GM20431 (cell line): ENCODE data around the gene OXSR1.
"Not testable (repeated sequence)": the region's sequence is repeated elsewhere in the genome, so short reads cannot be mapped to it uniquely, and the experiment has no call there.

ENCODE experiments used
- in situ Hi-C: fragments of 300-500 bp; cut with MseI, MboI; formaldehyde crosslinking; loops from one replicate; pipeline ENCODE4 v1.15.0; 2020; ENCODE audit warnings: low sequenced_read_pairs; ENCODE audit not compliant: unreplicated experiment

OXSR1 gene

DNA sequence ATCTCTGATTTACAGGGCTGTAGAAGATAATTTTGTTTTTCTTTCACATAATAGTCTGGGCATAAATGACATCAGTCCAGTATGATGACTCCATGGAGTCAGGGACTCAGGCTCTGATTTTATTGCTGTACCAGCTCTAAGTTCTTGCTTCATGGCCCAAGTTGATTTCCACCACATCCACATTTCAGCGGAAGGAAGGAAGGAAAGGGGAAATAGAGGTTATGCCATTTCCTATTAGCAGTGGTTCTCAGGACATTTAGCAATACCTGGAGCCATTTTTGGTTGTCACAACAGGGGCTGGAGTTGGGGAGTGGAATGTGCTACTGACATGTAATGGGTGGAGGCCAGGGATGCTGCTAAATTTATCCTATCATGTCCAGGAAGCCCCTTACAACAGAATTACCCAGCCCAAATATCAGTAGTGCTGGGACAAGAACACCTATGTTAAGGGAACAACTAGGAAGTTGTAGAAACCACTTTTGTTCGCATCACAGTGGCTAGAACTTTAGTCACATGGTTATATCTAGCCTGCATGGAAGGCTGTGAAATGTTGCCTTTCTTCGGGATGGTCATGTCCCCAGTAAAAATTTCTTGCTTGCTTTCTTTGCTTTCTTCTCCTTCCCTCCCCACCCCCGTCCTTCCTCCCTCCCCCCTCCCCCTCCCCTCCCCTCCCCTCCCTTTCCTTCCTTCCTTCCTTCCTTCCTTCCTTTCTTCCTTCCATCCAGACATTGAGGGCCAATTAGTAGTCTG lies 42.1 kb downstream of the OXSR1 start:
- in situ Hi-C loops: no loop called here

DNA sequence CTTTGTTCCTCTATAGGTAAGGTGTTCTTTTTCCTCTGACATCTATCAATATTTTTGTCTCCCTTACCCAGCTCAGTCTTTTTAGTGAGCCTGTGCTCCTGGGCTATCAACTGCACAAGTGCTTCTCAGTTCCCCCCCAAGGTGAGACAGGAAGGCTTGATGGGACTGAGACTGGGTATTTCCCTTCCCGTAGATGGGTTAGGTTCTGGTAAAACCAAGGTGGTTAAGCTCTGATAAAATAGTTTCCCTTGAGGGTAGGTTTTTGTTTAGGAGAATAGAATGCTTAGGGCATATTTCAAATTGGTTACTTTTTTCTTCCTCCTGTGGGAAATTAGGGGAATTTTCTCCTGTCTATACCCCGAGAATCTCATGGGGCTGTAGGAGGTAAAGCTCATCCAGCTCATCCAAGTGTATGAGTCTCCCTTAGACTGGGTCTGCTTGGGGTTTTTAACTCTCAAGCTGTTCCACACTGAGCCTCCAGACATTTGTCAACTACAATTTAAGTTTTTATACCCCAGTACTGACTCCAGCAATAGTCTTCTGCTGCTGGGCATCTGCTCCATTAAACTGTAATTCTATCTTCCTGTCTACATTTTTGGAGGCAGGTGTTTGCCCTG lies 44.9 kb downstream of the OXSR1 start:
- in situ Hi-C loops: no loop called here

DNA sequence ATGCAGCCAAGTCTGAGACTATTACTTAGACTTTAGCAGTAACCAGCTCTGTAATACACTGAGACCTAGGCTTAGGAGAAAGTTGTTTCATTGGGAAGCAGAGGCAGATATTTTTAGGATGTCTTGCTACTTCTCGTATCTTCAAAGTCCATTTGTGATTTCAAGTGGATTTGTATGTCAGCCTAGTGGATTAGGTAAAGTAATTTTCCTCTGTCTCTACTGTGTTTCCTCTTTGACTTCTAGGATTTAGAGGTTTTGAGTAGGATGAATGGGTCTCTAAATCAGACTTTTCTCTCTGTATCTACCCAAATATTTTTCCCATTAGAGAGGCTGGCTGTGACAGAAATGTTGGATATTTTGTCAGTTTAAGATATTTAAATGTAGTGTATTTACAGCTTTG lies 46.8 kb downstream of the OXSR1 start:
- in situ Hi-C loops: no loop called here

DNA sequence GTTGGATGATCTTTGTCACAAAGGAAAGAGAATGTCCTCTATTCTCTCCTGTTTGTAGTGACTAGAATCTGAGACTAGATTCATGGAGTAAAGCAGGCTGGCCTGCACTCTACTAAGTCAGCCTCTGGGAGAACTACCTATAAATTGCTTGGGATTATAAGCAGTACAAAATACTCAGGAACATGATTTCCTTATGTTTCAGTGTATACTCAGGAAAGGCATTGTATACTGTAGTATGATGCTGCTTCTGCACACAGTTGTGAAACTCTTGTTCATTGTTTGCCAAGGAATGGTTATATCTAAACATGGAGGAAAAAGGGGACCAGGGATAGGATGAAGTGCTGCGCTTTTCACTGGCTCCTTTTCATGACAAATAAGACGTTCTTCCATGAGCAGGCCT lies 49.2 kb downstream of the OXSR1 start:
- in situ Hi-C loops: no loop called here

DNA sequence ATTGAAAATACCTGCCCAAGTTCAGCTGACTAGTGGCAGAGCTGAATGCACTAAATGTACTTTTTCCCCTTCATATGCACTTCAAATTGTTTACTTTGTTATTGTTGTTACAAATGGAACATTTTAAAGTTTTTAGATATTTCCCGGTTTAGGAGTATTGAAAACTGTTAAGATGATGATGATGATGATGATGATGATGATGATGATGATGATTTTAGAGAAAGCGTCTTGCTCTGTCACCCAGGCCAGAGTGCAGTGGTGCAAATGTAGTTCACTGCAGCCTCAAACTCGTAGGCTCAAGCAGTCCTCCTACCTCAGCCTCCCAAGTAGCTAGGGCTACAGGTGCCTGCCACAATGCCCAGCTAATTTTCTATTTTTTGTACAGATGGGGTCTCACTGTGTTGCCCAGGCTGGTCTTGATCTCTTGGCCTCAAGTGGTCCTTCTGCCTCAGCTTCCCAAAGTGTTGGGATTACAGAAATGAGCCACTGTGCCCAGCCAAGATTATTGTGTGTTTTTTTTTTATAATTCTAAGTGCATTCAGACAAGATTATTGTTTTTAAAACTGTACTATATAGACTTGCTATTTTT lies 54.4 kb downstream of the OXSR1 start:
- in situ Hi-C loops: no loop called here

DNA sequence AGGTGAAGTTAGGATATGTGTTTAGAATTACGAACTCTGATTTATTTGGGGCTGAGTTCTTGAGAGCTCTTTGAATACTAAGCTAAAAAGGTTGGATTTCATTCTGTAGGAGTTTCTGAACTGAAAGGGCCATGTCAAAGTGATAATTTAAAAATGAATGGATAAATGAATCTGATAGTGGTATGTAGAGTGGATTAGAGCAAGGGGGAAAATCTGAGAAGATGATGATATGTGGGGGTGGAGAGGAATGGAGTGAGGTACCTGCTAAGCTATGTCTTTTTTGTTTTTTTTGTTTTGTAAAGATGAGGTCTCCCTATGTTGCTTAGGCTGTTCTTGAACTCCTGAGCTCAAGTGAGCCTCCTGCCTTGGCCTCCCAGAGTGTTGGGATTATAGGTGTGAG lies 55.7 kb downstream of the OXSR1 start:
- in situ Hi-C loops: no loop called here

DNA sequence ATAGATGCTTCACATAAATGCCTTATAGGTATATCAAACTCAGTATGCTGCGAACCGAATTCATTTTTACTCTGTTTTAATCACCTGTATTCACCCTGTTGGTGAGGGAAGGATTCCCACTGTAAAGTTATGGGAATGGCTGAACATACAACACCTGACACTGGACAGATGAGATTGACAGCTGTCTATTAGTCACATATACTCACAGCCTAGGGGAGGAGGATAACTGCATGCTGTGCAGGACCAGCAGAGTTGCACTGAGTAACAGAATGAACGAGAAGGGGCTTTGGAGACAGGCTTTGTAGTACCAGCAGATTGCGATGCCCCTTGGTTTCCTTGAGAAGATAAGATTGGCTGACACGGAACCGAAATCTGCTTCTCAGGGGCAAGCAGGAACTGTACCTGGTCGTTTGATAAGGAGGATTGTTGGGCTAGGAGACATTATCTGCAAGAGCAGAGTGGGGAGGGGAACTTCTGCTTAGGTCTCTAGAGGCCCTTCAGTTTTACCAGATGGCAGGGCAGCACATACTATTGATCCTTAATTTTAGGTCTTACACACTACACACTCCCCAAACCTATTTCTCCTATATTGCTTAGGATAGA lies 56.8 kb downstream of the OXSR1 start:
- in situ Hi-C loops: no loop called here

DNA sequence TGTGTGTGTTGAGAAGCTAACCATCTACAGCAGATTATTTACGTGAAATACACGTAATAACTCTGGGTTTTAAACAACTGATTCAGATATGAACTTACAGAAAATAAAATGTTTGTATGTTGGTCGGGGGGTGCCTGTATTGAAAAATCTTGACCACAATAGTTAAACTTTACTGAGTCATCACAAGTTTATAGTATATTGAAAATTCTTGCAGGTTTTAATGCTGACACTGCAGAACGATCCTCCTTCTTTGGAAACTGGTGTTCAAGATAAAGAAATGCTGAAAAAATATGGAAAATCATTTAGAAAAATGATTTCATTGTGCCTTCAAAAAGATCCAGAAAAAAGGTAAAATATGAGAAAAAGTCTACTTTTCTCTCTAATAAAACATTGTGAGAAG lies 59.0 kb downstream of the OXSR1 start:
- in situ Hi-C loops: no loop called here

DNA sequence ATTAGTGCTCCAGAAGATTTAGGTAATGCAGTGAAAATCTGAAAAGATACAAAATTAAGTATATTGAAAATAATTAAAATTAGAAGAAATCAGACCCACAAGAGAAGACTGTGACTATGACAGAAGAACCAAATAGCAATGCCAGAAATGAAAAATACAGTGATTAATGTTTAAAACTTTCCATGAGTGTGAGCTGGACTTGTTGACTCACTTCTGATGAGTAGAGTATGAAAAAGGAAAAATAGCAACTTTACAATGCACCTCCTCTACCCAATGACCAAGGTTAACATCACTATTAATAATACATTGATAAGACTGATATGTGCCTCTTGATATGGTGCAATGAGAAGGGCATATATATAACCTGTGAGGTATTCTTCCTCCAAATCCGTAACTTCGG lies 60.9 kb downstream of the OXSR1 start:
- in situ Hi-C loops: no loop called here

DNA sequence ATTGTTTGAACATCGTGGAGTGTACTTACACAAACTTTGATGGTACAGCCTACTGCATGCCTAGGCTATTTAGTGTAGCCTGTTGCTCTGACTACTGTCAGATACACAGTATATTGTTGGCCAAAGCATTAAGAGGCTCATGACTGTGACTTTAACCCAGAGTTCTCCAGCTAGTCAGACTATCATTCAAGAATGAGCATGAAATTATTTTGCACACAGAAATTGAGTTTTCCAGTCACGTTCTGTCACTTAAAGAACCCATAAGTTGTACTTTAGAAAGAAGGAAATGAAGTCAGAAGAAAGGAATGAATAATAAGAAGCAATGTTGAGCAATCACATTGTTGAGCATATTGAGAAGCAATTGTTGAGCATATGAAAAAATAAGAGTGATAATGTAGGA lies 62.7 kb downstream of the OXSR1 start:
- in situ Hi-C loops: no loop called here

DNA sequence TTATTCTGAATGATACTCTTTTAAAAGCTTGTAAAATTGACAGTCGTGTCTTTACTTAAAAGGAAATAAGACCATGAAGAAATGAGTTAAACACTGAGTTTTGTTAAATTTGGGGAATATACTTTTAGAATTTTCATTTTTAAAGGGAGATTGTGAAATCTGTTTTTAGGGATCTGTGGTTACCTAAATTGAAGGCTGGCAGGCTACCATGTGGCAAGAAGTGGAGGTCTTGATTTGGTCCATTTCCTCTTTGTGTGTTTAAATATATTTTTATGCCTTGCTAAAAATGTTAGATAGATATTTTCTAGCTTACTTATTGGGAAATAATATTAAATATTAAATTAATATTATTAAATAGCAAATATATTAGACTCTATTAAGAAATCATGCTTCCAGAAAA lies 63.7 kb downstream of the OXSR1 start:
- in situ Hi-C loops: no loop called here

DNA sequence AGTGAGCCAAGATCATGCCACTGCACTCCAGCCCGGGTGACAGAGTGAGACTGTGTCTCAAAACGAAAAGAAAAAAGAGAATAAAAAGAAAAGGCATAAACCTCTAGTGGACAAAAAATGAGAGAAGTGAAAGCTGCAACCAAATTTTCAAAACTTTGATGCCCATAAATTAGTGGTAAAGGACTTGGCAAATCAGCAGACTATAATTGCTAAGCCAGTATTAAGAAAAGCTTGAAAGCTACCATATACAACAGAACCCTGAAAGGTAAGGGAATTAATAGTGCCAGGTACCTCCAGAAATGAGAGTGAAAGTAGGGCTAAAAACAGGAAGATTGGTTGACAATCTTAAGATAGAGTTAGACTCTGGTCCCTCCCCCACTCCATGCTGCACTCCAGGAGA lies 67.4 kb downstream of the OXSR1 start:
- in situ Hi-C loops: no loop called here

DNA sequence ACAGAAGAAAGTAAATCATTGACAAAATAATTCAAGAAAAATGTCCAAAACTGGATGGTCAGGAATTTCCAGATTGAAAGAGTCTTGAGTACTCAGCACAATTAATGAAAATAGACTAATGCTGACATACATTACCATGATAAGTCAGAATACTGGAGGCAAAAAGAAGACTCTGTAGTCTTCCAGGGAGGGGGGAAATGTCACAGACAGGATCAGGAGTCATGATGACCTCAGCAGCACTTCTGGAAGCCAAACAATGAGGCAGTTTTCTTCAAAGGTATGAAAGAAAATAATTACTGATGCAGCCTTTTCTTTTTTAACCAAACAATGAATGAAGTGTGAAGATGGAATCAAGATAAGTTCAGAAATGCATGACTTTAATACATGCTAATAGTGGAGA lies 70.1 kb downstream of the OXSR1 start:
- in situ Hi-C loops: no loop called here

DNA sequence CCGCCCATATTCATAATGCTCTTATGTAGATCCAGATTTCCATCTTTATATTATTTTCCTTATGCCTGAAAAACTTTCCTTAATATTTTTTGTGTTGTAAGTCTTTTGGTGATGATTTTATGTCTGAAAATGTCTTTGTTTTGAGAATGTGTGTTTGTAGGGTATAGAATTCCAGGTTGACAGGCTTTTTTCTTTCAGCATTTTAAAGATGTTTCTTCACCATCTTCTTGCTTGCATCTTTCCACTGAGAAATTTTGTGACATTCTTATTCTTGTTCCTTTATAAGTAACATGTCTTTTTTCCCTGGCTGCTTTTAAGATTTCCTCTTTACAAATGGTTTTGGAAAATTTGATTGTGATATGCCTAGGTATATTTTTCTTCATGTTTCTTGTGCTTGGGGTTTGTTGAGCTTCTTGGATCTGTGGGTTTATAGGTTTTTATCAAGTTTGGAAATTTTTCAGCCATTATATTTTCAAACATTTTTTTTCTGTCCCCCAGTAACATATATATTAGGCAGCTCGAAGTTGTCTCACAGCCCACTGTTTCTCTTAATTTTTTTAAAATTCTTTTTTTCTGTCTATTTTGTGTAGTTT lies 73.2 kb downstream of the OXSR1 start:
- in situ Hi-C loops: no loop called here

DNA sequence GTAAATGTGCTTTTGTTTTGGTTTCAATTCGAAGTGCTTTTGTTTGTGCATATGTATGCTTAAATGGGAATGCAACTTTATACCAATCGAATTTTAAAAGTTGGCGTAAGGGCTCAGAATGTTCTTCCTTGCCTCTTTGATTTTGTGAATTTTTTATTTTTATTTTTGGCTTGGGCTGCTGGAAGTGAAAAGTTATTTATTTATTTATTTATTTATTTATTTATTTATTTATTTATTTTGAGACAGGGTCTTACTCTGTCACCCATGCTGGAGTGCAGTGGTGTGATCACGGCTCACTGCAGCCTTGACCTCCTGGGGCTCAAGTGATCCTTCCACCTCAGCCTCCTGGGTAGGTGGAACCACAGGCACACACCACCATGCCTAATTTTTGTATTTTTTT lies 77.5 kb downstream of the OXSR1 start:
- in situ Hi-C loops: not testable (repeated sequence)

DNA sequence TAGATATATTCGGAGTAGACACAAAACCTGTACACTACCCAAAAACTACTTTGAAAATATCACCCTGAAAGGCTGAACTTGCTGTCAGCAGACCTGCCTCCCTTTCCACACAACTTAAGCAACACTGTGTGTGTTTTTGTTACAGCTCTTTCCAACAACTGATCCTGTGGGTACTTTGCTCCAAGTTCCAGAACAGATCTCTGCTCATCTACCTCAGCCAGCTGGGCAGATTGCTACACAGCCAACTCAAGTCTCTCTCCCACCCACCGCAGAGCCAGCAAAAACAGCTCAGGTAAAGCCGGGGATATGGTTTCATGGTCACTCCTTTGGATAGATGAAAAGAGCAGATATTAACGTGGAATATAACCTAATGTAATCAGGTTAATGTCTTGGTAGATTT lies 80.6 kb downstream of the OXSR1 start:
- in situ Hi-C loops: no loop called here

DNA sequence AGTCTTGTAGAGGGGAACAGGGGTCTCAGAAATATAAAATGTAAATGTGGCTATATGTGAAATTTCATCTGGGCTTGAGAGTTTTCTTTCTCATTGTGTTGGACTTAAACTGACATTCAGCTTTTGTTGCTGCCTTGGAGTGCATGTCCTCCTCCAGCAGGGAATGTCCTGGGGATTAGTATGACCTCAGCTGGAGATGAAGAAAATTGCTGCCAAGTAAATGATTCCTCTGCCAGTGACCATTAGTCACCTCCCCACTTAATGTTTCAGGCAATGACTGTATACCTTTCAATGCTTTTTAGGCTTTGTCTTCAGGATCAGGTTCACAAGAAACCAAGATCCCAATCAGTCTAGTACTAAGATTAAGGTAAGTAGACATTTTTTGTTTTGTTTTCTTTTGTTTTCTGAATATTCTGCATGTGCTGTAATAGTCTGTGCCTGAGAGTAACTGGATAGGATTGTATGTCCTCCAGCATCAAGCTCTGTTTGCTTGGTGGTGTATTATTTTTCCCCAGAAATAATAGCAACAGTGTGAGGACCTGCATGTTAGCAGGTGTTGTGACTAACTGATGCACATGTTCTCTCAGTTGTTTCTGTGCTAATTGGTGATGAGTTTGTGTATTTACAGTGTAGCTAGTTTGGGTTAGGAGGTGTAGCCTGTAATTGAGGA lies 82.2 kb downstream of the OXSR1 start:
- in situ Hi-C loops: no loop called here

DNA sequence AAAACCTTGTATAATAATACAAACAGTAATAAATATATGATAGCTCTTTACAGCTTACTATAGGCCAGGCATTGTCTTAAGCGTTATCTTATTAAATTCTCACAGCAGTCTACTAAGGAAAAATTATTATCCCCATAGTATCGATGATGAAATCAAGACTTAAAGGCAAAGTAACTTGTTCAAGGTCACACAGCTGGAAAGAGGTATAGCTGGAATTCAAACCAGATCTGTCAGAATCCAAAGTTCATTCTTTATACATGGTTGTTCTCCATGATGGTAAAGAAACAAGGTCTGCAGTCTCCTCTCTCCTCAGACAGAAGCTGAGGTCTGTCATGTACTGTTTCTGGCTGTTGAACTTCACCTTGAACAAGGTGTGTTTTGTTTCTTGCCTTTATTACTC lies 84.9 kb downstream of the OXSR1 start:
- in situ Hi-C loops: no loop called here

DNA sequence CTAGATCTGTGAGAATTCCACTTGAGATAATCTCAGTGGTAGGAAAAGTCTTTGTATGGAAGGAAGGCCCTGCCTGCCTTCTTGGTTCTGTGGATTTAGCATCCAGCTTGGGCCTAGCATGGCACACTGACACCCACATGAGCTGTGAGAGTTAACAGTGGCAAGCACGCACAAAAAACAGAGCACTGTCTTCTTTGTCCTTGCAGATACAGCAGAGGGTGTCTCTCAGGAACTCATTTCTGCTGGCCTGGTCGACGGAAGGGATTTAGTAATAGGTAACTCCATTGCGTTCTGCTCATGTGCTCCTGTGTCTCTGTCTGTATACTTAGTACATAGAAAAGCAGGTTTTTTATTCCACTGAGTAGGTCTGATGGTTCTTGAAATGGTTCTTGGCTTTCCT lies 85.9 kb downstream of the OXSR1 start:
- in situ Hi-C loops: no loop called here

DNA sequence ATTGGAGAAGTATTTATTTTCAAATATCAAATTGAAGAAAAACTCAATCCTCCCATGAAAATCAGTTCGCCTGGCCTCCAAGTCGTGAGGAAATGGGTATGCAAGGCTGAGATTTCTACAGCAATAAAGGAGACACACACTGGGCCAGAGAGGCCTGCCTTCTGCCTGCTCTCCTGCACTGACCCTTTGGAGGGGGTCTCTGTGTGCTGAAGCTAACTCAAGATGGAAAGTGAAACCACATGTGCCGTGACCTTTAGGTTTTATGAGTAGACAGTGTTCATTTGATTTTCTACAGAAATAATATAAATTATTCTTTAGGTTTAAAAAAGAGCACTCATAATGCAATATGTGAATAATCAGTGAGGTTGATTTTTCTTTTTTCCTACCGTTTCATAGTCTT lies 88.4 kb downstream of the OXSR1 start:
- in situ Hi-C loops: no loop called here
